BE2C (cell line): ENCODE data around the gene THOC6.

Experiments used
- DNase-seq: peaks from one replicate; pipeline ENCODE4 v3.0.0-alpha.2; 2020
- H3K27me3 ChIP-seq: fragments of 250-450 bp; sonication (Bioruptor Pico); 2 replicates; pipeline ENCODE4 v1.5.1; 2020; ENCODE audit warnings: mild to moderate bottlenecking
- H3K36me3 ChIP-seq: fragments of 250-450 bp; sonication (Bioruptor Pico); 2 replicates; pipeline ENCODE4 v1.5.1; 2020; ENCODE audit warnings: mild to moderate bottlenecking
- H3K4me1 ChIP-seq: fragments of 250-450 bp; sonication (Bioruptor Pico); 2 replicates; pipeline ENCODE4 v1.5.1; 2020
- H3K4me3 ChIP-seq: 2 replicates; pipeline ENCODE4 v1.5.1; 2011; ENCODE audit warnings: low read depth, low read length
- H3K9me3 ChIP-seq: fragments of 250-450 bp; sonication (Bioruptor Pico); 2 replicates; pipeline ENCODE4 v1.5.1; 2020
- TF ChIP-seq, protein P1 (sequence below): IDR thresholded peaks from 2 replicates; pipeline ENCODE4 v1.5.1; 2012; ENCODE audit warnings: mild to moderate bottlenecking, low read depth, low read length

Gene THOC6

DNA sequence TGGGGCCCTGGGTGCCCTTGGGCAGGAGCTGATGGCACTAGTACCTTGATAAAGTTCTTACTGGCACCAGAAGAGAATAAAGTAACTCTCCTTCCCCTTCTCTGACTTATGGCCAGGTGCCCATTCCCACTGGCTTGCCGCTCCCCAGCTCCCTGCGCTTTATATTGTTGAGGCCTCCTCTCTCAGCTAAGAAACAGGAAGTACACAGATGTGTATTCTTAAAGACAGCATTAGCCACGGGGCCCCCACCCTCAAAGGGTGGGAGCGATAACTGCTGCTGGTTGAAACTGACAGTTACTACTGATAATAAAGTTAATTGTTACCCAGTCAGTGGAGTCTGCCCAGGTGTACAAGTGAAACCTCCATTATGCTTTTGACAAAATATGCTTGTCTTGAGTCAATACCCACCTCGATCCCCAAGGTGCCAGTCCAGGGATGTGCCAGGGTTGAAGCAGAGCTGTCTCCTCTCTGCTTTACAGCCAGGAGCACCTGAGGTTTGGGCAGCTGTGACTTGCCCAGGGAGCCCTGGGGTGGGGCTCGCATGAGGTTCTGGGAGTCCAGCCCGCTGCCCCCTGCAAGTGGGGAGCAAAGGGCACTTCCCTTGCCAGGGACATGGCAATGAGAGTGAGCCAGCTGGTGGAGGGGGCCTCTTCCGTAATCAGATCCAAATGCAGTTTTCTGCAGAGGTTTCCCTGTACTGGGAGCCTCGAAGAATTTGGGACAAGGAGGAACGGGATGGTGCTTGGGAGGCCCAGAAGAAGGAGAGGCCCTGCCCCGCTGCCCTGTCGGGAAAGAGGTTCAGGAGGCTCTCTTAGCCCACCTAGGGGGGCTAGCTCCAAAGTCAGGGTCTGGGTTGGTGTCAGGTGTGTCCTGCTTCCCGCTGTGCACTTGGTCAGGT lies 16.5 kb upstream of the THOC6 start:
- Histone ChIP-seq H3K36me3 (no peaks in the 10 kb centered on the region), H3K4me1 (no peaks in the 10 kb centered on the region), H3K4me3 (no peak overlapping the region), H3K9me3 (no peaks in the 10 kb centered on the region), H3K27me3 (peaks cover 12% of the 10 kb centered on the region)
- TF ChIP-seq, protein P1, sequence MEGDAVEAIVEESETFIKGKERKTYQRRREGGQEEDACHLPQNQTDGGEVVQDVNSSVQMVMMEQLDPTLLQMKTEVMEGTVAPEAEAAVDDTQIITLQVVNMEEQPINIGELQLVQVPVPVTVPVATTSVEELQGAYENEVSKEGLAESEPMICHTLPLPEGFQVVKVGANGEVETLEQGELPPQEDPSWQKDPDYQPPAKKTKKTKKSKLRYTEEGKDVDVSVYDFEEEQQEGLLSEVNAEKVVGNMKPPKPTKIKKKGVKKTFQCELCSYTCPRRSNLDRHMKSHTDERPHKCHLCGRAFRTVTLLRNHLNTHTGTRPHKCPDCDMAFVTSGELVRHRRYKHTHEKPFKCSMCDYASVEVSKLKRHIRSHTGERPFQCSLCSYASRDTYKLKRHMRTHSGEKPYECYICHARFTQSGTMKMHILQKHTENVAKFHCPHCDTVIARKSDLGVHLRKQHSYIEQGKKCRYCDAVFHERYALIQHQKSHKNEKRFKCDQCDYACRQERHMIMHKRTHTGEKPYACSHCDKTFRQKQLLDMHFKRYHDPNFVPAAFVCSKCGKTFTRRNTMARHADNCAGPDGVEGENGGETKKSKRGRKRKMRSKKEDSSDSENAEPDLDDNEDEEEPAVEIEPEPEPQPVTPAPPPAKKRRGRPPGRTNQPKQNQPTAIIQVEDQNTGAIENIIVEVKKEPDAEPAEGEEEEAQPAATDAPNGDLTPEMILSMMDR, result no peak
- no peak for DNase-seq

DNA sequence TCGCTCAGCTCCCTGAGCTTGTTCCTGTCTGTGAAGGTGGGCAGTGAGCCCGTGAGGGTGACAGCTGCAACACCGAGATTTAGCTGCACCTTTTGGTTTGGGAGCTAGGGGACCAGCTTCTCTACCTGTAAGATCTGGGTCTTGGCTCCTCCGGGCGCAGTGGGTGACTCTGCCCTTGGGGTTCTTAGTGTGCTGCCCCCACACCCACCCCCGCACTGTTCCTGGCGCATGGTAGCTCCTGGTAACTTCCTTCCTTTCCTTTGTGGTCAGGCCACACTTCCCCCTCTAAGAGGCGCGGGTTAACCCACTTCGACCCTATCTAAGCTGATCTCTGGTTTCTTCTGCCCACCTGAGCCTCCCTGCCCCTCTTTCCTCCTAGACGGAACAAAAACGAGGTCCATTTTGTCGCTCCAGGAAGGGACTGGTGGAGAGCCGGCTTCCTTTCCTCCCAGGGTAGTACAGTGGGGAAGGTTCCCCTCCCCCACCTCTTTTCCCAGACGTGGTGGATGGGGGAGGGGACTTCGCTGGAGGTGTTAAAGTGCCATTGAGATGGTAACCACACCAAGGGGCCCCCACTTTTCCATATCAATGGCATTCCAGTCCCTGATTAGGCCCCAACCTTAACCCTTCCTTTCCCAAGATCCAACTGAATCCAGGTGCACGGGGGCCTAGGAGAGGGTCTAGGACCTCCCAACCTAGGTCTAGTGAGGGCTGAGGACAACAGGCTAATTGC lies 15.7 kb upstream of the THOC6 start:
- DNase-seq, result no peak
- Histone ChIP-seq H3K27me3 (peaks cover 12% of the 10 kb centered on the region), H3K36me3 (no peaks in the 10 kb centered on the region), H3K9me3 (no peaks in the 10 kb centered on the region), H3K4me1 (no peaks in the 10 kb centered on the region), H3K4me3 (no peak overlapping the region)
- TF ChIP-seq, protein P1, result no peak

DNA sequence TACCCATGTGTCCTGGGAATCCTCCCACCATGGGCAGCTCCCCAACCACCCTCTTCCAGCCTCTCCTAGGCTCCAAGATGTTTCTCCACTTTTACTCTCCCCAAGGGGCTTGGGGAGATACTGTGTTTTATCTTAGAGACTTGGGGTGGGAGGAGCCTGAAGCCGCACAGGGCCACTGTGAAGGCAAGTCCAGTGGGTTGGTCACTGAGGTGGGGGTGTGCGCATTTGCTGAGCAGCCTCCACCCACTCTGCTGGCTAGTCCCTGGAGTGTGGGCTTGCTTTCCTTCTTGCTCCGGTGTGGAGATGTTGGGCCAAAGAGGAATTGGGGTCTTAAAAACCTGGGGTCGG lies 15.2 kb upstream of the THOC6 start:
- TF ChIP-seq, protein P1, result no peak
- Histone ChIP-seq H3K36me3 (no peaks in the 10 kb centered on the region), H3K9me3 (no peaks in the 10 kb centered on the region), H3K4me3 (no peak overlapping the region), H3K27me3 (peaks cover 12% of the 10 kb centered on the region), H3K4me1 (no peaks in the 10 kb centered on the region)
- DNase-seq, result no peak

DNA sequence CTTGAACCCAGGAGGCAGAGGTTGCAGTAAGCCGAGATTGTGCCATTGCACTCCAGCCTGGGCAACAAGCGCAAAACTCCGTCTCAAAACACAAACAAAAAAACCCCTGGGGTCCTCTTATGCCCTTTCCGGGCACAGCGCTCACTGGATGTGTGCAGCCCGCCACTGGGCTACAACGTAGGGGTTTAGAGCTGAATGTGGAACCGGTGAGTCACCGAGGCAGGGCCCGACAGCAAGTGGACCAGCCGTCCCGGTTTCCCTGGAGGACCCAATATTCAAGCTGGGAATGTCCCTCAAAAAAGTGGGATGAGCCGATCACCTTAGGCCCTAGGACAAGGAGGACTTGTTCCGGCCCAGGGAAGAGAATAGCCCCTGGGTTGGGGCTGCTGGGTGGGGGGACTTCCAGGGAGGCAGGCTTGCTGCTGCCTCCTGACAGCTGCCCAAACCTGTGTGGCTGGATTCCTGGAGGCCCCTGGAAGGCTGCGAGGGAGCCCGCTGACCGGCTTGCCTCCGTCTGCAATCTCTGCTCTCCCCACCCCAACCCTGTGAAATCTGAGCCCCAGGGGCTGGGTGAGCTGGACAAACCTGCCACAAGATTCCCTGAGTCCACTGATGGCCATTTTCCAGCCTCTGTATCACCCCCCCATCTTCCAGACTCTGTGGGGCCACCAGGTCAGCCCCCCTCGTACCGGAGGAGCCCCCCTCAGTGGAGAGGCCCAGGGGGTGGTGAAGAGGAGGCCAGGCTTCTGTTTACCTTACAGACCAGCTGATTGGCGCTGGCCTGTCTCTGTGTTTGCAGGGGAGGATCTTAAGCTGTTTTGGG lies 14.1 kb upstream of the THOC6 start:
- Histone ChIP-seq H3K36me3 (no peaks in the 10 kb centered on the region), H3K9me3 (no peaks in the 10 kb centered on the region), H3K27me3 (peaks cover 12% of the 10 kb centered on the region), H3K4me3 (no peak overlapping the region), H3K4me1 (no peaks in the 10 kb centered on the region)
- TF ChIP-seq, protein P1, result no peak
- DNase-seq, result no peak

DNA sequence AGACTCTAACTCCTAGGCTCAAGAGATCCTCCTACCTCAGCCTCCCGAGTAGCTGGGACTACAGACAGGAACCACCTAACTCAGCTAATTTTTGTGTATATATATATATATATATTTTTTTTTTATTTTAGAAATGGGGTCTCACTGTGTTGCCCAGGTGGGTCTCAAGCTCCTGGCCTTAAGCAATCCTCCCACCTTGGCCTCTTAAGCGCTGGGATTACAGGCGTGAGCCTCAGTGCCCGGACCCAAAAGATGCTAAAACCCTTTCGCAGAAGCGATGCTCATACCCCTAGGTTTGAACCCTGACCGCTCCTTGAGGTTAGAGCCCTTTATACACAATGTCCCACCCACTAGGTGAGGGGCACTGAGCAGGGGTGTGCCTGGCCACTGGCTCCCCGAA lies 13.3 kb upstream of the THOC6 start:
- Histone ChIP-seq H3K4me1 (no peaks in the 10 kb centered on the region), H3K27me3 (peaks cover 10% of the 10 kb centered on the region; the same call in 1 of the 2 replicates), H3K36me3 (no peaks in the 10 kb centered on the region), H3K4me3 (no peak overlapping the region), H3K9me3 (no peaks in the 10 kb centered on the region)
- TF ChIP-seq, protein P1, result no peak
- no peak for DNase-seq
